ENCODE measurements around the gene SHB. TPM values are rescaled to one million over a fixed set of nuclear protein-coding genes. Genes with fewer than 3 reads are reported as not detected.
A peak's percentile ranks its signal among the peaks of the same experiment; 100 is the strongest.

SHB gene
- total and polyA plus RNA-seq, 2 of the 13 experiments (the other 11 are each of a cell fraction or from before 2014, with no cell fraction given): 19.4 to 20.7 TPM

- peak; percentile 35; the same call in 1 of the 2 replicates for TF ChIP-seq CREM (IDR thresholded peaks at IDR 0.05)
- no peak for TF ChIP-seq CREM (CRISPR knock-in tag; IDR thresholded peaks at IDR 0.05)
- no peak for TF ChIP-seq REPIN1 (CRISPR knock-in tag; IDR thresholded peaks at IDR 0.05; ENCODE audit: borderline replicate concordance, low read depth)
- peak; percentile 30; the same call in 1 of the 2 replicates for TF ChIP-seq IRF2 (CRISPR knock-in tag; IDR thresholded peaks at IDR 0.05)
- TF ChIP-seq MED13 (CRISPR knock-in tag; IDR thresholded peaks at IDR 0.05): peak; percentile 41; the same call in 1 of the 2 replicates
- TF ChIP-seq SIN3B (IDR thresholded peaks at IDR 0.05; ENCODE audit: low read length): no peak
- 0 out of 2 replicates have a peak, but pooled peaks have one; percentile 27 for TF ChIP-seq SNAPC2 (CRISPR knock-in tag; IDR thresholded peaks at IDR 0.05)
- 0 out of 2 replicates have a peak, but pooled peaks have one; percentile 40 for TF ChIP-seq ZFP90 (CRISPR knock-in tag; IDR thresholded peaks at IDR 0.05; ENCODE audit: borderline replicate concordance)
- TF ChIP-seq ZBTB4 (CRISPR knock-in tag; IDR thresholded peaks at IDR 0.05; ENCODE audit: borderline replicate concordance): no peak
- TF ChIP-seq, protein P1, sequence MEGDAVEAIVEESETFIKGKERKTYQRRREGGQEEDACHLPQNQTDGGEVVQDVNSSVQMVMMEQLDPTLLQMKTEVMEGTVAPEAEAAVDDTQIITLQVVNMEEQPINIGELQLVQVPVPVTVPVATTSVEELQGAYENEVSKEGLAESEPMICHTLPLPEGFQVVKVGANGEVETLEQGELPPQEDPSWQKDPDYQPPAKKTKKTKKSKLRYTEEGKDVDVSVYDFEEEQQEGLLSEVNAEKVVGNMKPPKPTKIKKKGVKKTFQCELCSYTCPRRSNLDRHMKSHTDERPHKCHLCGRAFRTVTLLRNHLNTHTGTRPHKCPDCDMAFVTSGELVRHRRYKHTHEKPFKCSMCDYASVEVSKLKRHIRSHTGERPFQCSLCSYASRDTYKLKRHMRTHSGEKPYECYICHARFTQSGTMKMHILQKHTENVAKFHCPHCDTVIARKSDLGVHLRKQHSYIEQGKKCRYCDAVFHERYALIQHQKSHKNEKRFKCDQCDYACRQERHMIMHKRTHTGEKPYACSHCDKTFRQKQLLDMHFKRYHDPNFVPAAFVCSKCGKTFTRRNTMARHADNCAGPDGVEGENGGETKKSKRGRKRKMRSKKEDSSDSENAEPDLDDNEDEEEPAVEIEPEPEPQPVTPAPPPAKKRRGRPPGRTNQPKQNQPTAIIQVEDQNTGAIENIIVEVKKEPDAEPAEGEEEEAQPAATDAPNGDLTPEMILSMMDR (CRISPR knock-in tag; IDR thresholded peaks at IDR 0.05): no peak
- TF ChIP-seq ZNF318 (CRISPR knock-in tag; IDR thresholded peaks at IDR 0.05): no peak
- 0 out of 2 replicates have a peak, but pooled peaks have one; percentile 37 for TF ChIP-seq ZNF766 (CRISPR knock-in tag; IDR thresholded peaks at IDR 0.05; ENCODE audit: borderline replicate concordance)
- TF ChIP-seq NR2C2 (CRISPR knock-in tag; IDR thresholded peaks at IDR 0.05; ENCODE audit: borderline replicate concordance): peak; percentile 50; the same call in 1 of the 2 replicates
Measured at GRCh38 chr9:38062498-38063362, 6.3 kb downstream of the SHB start (continued).

Measured in HepG2 (cell line).